GM18519 (cell line): Measurements from ENCODE around the gene OR8B12.

Experiments
- ATAC-seq: cut with Tn5 transposase; IDR thresholded peaks from one replicate; pipeline ENCODE4 v1.9.1; 2021; ENCODE audit warnings: mild to moderate bottlenecking, moderate library complexity; ENCODE audit not compliant: unreplicated experiment, low FRiP score

The OR8B12 gene, protein sequence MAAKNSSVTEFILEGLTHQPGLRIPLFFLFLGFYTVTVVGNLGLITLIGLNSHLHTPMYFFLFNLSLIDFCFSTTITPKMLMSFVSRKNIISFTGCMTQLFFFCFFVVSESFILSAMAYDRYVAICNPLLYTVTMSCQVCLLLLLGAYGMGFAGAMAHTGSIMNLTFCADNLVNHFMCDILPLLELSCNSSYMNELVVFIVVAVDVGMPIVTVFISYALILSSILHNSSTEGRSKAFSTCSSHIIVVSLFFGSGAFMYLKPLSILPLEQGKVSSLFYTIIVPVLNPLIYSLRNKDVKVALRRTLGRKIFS

DNA sequence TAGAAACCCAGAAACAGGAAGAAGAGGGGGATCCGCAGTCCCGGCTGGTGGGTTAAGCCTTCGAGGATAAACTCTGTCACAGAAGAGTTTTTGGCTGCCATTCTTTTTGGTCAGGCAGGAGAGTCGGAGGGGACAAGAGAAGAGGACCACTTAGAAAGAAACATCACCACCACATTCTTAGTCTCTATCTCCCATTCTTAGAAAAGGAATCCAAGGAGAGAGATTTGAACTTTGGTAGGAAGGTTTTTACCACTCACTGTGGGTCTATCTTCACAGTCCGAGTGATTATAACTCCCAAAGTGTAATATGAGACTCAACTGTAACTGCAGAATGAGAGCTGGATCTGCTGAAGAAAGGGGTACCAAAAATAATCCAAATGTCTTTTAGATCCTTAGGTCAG, at the start of gene OR8B12:
Gene OR8B12, minus strand, starts transcription at position 101 of the 400 bp plus-strand sequence. Its CDS starts 0 bp downstream, at position 101.
- ATAC-seq, result no peak

DNA sequence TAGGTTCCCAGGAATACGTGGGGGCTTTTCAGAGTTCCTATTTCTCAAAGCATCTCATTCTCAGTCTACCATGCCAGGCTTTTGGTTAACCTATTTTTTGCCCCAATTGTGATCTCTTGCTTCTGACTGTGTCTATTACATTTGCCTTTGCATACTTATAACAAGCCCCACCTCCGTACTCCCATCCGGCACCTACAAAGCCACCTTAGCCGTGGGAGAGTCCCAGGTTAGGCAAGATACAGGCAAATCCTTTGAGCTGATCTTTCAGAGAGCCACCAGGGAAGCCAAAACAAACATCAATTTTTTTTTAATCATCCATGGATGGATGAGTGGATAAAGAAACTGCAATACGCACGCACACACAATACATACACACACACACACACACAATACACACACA, 49.2 kb upstream of the OR8B12 start:
- ATAC-seq, result no peak

DNA sequence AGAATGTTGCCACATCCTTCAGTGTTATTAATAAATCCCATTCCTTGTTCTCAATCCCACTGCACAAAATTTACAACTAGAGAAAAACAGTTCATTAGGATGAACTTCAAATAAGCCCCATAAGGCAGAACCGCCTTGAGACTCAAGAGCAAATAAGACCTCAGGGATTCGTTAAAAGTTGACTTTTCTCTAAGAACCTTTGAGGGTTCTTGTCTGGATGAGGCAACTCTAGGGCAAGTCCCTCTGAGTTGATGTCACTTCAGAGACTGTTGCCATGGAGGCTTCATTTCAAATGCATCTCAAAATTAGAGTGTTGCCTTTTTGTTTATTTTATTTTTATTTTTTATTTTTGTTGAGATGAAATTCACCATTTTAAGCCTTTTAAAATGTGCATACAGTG, 48.0 kb upstream of the OR8B12 start:
- no peak for ATAC-seq

DNA sequence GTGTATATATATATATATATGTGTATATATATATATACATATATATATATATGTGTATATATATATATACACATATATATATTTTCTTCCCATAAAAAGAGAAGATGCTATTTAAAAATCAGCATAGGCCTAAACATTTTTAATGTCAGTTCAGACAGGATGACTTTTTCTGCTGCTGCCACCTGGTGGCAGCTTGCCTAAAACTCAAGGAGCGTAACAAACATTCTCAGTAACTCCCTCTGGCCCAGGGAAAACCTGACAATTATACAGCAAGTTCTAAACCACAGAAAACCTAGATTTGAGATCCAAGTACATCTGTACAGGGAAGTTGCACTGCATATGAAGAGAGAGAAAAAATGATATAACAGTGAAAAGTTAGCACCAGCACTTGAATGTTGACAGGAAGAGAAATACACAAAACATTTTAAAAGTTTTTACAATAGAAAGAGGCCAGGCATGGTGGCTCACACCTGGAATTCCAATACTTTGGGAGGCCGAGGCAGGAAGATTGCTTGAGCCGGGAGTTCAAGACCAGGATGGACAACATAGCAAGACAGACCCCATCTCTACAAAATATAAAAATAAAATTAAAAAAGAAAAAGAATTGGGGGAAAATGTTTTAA, 42.9 kb upstream of the OR8B12 start:
- ATAC-seq, result no peak

DNA sequence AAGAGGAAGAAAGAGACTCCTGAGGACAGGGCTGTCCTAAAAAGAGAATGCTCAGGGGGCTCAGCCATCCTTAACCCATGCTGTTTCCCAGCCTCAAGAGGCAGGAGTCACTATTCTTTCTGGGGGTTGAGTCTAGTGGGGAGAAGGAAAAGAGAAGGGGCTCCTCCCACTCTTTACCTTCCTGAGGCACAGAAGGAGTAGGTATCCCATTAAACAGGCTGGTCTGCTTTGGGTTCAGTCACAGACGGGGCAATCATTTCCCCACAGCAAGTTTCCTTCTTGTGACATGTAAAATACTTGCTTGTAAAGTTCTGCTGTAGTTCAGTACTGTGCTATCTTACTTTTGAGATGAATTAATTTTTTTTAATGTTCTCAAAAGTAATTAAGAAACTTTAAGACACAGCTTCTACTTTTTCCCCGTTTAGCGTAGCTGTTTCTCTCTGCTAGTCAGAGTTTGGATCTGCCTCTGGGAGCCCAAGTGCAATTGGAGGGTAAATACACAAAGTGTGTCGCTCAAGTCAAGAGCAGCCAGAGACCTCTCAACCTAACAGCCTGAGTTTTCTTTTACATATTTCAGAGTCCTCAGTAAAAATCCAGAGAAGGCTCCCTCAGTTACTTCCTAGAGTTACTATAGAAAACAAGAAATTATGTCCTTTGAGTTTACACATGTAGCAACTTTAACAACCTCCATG, 41.4 kb upstream of the OR8B12 start:
- ATAC-seq, result no peak

DNA sequence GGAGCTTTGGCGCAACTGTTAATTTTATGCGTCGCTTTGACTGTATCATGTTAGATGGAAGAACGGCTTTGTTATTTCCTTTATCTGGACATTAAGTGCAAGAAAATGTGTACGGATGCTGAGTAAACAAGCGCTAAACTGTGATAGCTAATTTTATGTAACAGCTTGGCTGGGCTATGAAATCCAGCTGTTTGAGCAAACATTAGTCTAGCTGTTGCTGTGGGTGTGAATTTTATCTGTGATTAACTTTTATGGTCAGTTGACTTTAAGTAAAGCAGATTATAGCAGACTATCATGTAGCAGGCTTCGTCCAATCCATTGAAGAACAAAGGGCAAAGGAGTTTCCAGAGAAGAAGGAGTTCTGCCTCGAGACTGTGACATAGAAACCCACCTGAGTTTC, 40.3 kb upstream of the OR8B12 start:
- ATAC-seq, result no peak

DNA sequence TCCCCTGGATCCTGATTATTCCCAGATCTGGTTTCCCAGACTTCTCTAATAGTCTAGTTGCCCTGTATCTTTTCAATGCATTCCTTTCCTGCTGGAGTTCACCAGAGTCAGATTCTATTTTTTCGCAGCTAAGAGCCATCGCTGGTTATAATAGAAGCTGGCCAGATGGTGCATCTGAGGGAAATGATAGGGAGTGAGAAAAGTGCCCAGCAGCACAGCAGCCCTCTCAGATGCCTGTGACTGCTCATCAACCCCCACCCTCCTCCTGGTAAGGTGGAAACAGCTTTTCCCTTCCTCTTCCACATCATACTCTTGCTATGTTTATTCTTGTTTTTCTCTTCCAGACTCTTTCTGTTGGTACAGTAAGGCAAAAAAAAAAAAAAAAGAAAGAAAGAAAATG, 39.1 kb upstream of the OR8B12 start:
- ATAC-seq, result no peak

DNA sequence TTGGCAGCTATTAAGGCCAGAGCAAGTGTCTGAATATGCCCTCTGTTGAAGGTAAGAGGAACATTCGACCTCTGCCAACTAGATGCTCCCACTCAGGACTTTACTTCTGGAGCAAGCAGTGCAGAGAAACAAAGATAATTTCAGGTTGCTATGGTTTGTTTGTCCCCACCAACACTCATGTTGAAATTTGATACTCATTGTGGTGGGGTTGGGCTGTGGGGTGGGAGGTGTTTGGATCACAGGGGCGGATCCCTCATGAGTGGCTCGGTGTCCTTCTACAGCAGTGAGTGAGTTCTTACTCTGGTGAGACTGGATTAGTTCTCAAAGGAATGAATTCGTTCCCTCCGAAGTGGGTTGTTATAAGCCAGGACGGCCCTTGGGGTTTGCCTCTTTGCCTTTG, 38.4 kb upstream of the OR8B12 start:
- no peak for ATAC-seq

DNA sequence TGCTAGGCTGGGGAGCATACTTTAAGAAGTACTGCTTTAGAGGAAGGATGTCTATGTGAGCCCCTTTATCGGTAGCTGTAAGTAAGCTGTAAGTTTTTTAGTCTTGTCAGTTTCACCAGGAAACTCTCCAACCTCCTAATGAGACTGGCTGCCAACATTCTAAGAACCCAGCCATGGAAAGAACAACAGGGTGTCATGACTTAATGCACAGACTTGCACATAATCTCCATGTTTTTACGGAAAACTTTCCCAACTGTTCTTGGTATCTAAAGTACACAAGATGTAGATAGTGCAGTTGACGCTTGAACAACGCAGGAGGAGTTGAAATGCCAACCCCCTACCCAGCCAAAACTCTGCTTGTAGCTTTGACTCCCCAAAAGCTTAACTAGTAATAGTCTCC, 35.3 kb upstream of the OR8B12 start:
- no peak for ATAC-seq

DNA sequence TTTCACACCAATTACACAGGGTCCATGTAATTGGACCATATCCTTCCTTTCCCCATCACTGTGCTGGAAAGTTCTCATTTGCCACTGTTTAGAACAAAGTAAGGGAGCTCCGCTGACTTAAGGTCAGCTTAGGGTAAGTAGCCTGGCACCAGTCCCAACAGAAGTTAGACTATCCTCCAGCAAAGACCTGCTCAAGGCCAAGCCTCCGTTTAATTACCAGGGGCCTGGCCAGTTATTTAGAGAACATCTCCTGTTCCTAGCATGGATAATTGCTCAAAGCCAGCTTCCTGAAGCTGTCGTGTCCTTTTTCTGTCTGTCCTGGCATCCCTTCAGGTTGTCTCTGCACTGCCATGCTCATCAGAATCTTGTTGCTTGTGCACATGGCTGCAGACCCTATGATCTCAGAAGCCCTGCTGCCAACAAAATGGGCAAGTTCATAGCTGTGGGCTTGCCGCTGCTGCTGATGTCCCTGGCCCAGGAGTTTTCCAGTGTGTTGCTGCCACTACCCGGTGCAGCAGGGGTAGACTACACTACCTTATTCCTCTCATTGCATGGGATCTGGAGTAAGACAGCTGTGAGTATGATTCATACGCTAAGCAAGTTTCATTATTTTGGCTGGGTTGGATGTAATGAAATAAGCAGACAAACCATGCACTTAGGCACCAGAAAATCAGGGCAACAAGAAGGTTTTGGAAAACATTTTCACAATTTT, 34.4 kb upstream of the OR8B12 start:
- ATAC-seq, result no peak

DNA sequence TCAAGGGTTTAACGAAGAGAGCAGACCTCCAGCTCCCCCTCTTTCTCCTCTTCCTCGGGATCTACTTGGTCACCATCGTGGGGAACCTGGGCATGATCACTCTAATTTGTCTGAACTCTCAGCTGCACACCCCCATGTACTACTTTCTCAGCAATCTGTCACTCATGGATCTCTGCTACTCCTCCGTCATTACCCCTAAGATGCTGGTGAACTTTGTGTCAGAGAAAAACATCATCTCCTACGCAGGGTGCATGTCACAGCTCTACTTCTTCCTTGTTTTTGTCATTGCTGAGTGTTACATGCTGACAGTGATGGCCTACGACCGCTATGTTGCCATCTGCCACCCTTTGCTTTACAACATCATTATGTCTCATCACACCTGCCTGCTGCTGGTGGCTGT, 26.7 kb upstream of the OR8B12 start:
- no peak for ATAC-seq

DNA sequence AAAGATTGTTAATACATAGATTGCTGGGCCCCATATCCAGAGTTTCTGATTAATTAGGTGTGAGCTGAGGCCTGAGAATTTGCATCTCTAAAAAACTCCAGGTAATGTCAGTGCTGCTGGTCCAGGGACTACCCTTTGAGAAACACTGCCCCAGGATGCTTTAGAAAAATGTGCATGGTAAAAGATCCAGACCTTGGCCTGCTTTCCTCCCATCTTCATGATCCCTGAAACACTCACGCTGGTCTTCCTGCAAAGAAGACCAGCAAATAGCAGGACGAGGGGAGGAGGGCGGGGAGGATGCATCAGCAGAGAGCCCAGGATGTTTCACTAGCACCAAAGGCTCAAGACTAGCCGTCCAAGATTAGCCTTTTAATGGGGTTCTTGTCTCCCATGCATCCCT, 26.2 kb upstream of the OR8B12 start, which contains the start of gene OR8A1:
Gene OR8A1, plus strand, starts transcription at position 301 of the 400 bp plus-strand sequence. CDS start 123 bp downstream, outside the sequence.
- no peak for ATAC-seq

DNA sequence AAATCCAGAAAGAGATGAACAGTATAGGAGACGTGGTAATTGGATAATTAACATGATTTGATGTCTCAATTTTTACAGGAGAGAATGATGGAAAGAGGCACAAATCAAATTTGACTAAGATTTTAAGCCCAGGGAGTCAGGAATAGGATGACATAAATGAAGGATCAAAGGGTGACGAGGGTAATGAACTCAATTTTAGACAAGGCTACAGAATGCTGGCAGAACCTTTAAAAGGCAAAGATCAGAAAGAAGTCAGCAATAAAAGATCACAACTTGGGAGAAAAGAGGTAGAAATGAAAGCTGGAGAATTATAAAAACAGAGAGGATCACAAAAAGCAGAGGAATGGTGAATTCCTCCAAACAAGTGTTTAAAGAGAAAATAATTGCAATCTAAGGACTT, 13.4 kb upstream of the OR8B12 start:
- no peak for ATAC-seq

DNA sequence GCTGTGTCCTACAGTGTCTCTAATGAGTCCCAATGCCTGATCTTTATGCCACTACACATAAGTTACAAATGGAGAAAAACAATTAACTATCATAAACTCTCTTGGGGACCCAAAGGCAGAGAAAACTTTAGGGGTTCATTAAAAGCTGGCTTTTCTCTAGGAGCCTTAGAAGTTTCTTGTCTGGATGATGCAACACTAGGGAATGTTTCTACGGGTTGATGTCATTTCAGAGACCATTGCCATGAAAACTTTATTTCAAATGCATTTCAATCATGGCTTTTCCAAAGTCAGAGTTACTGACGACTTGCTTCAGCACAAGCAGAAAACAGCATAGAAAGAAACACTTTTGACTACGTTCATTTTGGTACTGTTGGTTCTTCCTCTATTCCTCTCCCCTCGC, 8.5 kb upstream of the OR8B12 start:
- no peak for ATAC-seq

DNA sequence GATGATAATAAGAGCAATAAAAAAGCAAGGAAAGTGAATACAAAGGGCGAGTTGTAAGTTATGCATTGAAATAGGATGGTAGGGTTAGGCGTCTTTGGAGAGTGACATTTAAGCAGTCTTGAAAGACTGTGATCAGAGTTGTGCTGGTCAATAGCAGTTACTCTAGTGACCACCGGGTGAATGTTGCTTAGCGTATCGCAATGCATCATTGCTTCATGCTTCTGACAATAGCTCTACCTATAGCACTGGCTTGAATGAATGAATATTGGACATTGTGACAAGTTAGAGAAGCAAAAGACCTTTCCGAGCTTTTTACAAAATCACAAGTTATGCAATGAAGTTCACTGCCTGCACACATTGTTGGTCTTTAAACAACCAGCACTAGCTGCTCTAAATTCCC, 7.7 kb upstream of the OR8B12 start:
- no peak for ATAC-seq

DNA sequence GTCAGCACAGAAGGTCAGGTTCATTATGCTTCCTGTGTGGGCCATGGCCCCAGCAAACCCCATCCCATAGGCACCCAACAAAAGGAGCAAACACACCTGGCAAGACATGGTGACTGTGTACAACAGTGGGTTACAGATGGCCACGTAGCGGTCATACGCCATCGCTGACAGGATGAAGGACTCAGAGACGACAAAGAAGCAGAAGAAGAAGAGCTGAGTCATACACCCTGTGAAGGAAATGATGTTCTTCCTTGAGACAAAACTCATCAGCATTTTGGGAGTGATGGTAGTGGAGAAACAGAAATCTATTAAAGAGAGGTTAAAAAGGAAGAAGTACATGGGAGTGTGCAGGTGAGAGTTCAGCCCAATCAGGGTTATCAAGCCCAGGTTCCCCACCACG, 309 bp downstream of the OR8B12 start:
- ATAC-seq, result no peak

DNA sequence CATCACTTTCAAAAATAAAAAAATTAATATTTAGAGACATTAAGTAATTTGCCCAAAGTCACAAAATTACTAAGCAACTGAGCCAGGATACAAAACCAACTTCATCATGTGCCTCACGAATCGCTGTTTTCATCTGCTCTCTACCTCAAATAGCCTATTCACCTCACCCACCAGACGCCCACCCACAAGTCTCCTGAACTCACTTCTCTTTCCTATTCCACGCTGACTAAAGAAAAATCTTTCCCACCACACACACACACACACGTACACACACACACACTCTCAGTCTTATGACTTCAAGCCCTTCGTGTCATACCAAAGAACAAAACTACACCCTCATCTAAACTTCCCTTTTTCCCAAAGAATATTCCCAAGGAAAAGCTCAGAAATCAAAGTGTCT, 2.2 kb downstream of the OR8B12 start:
- ATAC-seq, result no peak

DNA sequence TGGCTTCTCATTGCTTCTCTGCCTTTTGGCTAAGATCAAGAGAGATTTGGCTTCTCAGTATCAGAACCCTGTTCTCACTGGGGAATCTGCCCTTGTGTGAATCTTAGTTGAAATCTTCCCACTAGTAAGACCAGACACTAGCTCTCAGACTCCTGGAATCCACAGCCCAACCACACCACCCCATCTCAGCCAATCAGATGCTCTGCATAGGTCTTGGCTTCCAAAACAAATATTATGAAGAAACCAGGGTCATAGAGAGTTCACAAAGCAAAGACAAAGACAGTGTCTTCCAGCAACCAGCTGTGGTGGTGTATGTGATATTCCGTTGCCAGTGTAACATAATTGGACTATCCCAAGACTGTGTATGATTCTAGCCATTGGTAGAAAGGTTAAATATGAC, 5.4 kb downstream of the OR8B12 start:
- ATAC-seq, result no peak

DNA sequence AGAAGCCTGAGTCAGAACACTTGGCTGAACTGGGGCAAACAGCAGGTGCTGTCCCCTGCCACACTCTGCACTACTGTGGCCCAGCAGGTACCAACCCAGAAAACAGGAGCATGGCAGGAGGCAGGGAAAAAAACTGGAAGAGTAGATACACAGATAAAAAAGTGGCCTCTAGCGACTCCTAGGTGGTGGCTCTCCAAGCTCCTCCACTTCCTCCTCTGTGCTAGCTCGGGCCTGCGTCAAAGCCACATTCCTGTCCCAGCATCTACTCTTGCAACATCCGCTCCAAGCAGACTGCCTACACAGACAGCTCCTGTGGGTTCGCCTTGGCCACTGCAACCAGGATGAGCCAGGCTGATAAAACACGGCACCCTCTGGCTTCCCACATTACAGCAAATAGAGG, 6.9 kb downstream of the OR8B12 start:
- no peak for ATAC-seq

DNA sequence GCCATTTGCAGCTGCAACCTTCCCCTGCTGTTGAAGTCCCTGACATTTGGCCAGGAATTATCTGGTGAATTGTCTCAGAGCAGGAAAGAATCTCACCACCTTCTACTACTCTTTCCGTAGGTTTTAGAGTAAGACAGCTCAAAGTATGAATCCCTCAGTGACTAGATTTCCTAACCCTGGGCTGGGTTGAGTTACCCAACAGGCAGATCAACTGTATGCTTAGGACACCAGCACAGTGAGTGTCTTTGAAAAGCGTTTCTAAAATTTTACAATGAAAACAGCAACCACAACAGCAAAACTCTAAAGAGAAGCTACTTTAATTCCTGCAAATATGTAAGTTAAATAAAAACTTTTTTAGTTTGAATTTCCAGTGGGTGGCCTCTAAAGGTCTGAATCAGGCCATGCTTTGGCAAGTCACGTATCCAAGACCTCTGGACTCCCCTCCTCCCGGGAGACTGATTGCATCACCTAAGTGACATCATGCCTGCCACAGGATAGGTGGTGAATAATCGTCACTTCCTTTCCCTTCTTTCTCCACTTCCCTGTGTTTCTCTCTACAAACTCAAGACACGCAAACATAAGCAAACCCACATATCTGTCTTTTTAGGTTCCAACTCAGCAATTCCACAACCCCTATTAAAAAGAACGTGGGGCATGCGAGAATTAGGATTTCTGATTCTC, 7.8 kb downstream of the OR8B12 start:
- ATAC-seq, result no peak

DNA sequence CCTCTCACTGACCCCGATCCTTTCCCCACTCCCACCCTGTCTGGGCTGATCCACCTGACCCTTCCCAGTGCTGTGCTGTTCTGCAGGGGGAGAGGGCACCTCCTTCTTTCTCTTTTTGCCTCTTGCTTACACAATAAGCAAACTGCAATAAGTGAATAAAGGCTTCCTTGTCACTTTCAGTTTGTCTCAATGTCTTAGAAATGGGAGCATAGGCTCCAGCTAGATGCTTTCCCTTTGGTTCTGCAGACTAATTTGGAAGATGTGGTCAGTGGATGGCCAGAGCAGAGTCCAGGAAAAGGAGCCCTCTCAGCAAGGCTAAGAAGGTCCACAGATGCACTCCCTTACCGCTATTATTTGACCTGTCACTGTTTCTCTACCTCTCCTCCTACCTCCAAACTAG, 9.4 kb downstream of the OR8B12 start:
- ATAC-seq, result no peak
